Measurements from ENCODE around the gene TNS2. TPM values are rescaled to one million over a fixed set of nuclear protein-coding genes. Genes with fewer than 3 reads are reported as not detected.

TNS2 gene
- total RNA-seq, 1 experiment from 2014 or later, result 11.5 TPM

DNA sequence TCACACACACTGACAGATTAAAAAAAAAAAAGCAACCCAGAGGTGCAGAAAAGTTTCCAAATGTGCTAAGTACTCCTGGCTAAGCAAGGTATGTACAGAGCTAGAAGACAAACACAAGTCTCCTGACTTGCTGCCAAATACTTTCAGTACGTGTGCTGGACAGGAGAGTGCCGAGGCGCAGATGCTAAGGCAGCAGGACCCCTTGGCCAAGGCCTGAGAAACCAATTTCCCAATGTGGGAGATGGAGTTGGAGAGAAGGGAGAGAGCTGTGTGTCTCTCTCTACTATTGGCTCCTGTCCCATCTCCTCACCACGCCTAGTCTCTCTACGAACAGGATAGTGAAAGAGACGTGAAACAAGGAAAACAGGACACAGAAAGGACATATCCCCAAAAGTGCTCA lies 24.0 kb downstream of the TNS2 start:
- Histone ChIP-seq H3F3A (ENCODE audit: insufficient read depth, low read depth) (peaks cover 9% of the 10 kb centered on the region), H3K36me3 (ENCODE audit: low read depth) (no peaks in the 10 kb centered on the region), H3K27ac (no peak overlapping the region), H2AFZ (no peak overlapping the region), H3K9me3 (ENCODE audit: insufficient read depth, low read depth) (no peaks in the 10 kb centered on the region), H3K4me3 (no peak overlapping the region), H3K79me2 (ENCODE audit: low read depth) (peaks cover 14% of the 10 kb centered on the region; the same call in 1 of the 2 replicates), H3K4me2 (no peak overlapping the region), H3K4me1 (replicated peaks; ENCODE audit: insufficient read depth) (peaks cover 12% of the 10 kb centered on the region), H3K9me2 (ENCODE audit: insufficient read depth) (no peaks in the 10 kb centered on the region), H4K20me1 (ENCODE audit: insufficient read depth) (no peaks in the 10 kb centered on the region), H3K27me3 (ENCODE audit: insufficient read depth, low read depth) (no peaks in the 10 kb centered on the region)
- no peak for DNase-seq
- ChIA-PET POLR2A (ENCODE audit: unreplicated experiment) (no interaction called here), CTCF (no interaction called here)
- TF ChIP-seq, protein P1, sequence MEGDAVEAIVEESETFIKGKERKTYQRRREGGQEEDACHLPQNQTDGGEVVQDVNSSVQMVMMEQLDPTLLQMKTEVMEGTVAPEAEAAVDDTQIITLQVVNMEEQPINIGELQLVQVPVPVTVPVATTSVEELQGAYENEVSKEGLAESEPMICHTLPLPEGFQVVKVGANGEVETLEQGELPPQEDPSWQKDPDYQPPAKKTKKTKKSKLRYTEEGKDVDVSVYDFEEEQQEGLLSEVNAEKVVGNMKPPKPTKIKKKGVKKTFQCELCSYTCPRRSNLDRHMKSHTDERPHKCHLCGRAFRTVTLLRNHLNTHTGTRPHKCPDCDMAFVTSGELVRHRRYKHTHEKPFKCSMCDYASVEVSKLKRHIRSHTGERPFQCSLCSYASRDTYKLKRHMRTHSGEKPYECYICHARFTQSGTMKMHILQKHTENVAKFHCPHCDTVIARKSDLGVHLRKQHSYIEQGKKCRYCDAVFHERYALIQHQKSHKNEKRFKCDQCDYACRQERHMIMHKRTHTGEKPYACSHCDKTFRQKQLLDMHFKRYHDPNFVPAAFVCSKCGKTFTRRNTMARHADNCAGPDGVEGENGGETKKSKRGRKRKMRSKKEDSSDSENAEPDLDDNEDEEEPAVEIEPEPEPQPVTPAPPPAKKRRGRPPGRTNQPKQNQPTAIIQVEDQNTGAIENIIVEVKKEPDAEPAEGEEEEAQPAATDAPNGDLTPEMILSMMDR (conservative IDR thresholded peaks at IDR 0.05), result no peak
- TF ChIP-seq EZH2 (IDR thresholded peaks at IDR 0.05; ENCODE audit: low read depth), result no peak
- no TSS peak for BruUV-seq (replicated peaks)
- intact Hi-C loops (cut with micrococcal nuclease; ENCODE audit: unreplicated experiment), result no loop called here

DNA sequence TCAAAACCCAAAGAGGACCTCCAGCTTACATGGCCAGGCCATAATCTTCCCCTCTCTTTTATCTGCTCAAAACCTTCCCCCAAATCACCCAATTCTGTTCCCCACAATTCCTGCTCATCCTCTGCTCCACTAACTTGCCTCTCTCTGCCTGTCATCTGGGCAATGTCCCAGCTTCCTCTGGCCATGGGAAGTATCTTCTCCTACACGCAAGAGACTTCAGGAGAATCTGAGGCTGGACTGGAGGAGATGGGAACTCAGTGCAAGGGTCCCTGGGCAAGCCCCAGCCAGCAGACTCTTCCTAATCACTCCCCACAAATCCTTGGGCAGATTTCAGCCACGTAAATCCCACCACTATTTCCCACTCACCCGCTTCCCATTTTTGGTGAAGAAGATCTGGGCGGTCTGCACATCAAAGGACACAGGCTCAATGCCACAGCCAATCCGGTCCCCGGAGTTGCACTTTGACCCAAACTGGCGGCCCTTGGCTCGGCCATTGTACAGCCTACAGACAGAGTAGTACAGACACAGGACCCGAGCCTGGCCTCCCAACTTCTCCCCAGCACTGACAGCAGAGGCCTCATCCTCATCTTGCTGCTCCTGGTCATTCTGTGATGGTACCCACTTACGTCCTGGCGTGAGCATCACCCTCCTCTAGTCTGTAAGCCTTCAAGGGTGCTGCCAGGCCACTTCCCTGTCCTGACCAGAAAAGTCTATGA lies 24.6 kb downstream of the TNS2 start:
- peaks cover 12% of the 10 kb centered on the region for H3K4me1 ChIP-seq (replicated peaks; ENCODE audit: insufficient read depth)
- no peaks in the 10 kb centered on the region for H3K9me3 ChIP-seq (ENCODE audit: insufficient read depth, low read depth)
- H3K36me3 ChIP-seq (ENCODE audit: low read depth), result no peaks in the 10 kb centered on the region
- DNase-seq, result no peak
- intact Hi-C loops (cut with micrococcal nuclease; ENCODE audit: unreplicated experiment), result no loop called here
- H2AFZ ChIP-seq, result no peak overlapping the region
- TF ChIP-seq, protein P1 (conservative IDR thresholded peaks at IDR 0.05), result no peak
- TF ChIP-seq EZH2 (IDR thresholded peaks at IDR 0.05; ENCODE audit: low read depth), result no peak
- no peaks in the 10 kb centered on the region for H3K27me3 ChIP-seq (ENCODE audit: insufficient read depth, low read depth)
- no peak overlapping the region for H3K4me2 ChIP-seq
- H3F3A ChIP-seq (ENCODE audit: insufficient read depth, low read depth), result peaks cover 10% of the 10 kb centered on the region
- H3K4me3 ChIP-seq, result no peak overlapping the region
- POLR2A ChIA-PET (ENCODE audit: unreplicated experiment), result no interaction called here
- H3K27ac ChIP-seq, result no peak overlapping the region
- H3K9me2 ChIP-seq (ENCODE audit: insufficient read depth), result no peaks in the 10 kb centered on the region
- BruUV-seq (replicated peaks), result no TSS peak
- no peaks in the 10 kb centered on the region for H4K20me1 ChIP-seq (ENCODE audit: insufficient read depth)
- CTCF ChIA-PET, result no interaction called here
- H3K79me2 ChIP-seq (ENCODE audit: low read depth), result peaks cover 14% of the 10 kb centered on the region; the same call in 1 of the 2 replicates

GRCh38 chr12:53074999-53075370 lies 25.1 kb downstream of the TNS2 start:
- Histone ChIP-seq H3K9me2 (ENCODE audit: insufficient read depth) (no peaks in the 10 kb centered on the region), H3K4me1 (replicated peaks; ENCODE audit: insufficient read depth) (peaks cover 15% of the 10 kb centered on the region), H3K4me2 (no peak overlapping the region), H3F3A (ENCODE audit: insufficient read depth, low read depth) (peaks cover 16% of the 10 kb centered on the region), H2AFZ (no peak overlapping the region), H3K27ac (no peak overlapping the region), H3K36me3 (ENCODE audit: low read depth) (no peaks in the 10 kb centered on the region), H3K4me3 (no peak overlapping the region), H3K27me3 (ENCODE audit: insufficient read depth, low read depth) (no peaks in the 10 kb centered on the region), H3K9me3 (ENCODE audit: insufficient read depth, low read depth) (no peaks in the 10 kb centered on the region), H4K20me1 (ENCODE audit: insufficient read depth) (no peaks in the 10 kb centered on the region), H3K79me2 (ENCODE audit: low read depth) (peaks cover 14% of the 10 kb centered on the region; the same call in 1 of the 2 replicates)
- no peak for TF ChIP-seq EZH2 (IDR thresholded peaks at IDR 0.05; ENCODE audit: low read depth)
- TF ChIP-seq, protein P1 (conservative IDR thresholded peaks at IDR 0.05), result no peak
- intact Hi-C loops (cut with micrococcal nuclease; ENCODE audit: unreplicated experiment), result no loop called here
- BruUV-seq (replicated peaks), result no TSS peak
- ChIA-PET POLR2A (ENCODE audit: unreplicated experiment) (no interaction called here), CTCF (no interaction called here)
- DNase-seq, result no peak

Measured in PC-9 (cell line).